Measurements from ENCODE around the gene FBXW9.
"Not testable (repeated sequence)": the region's sequence is repeated elsewhere in the genome, so short reads cannot be mapped to it uniquely, and the experiment has no call there.

Gene FBXW9

GRCh38 chr19:12696366-12697335 lies at the start of gene FBXW9:
TSS of gene FBXW9 (minus strand) at chr19:12696631. CDS start at chr19:12696581, 50 bp downstream.
- DNase-seq = peak; percentile 95 to 98

- no peak for DNase-seq
These were observed 48.9 kb upstream of the FBXW9 start for GRCh38 chr19:12745166-12745897.

- no peak for DNase-seq
These were observed 41.5 kb upstream of the FBXW9 start for GRCh38 chr19:12737835-12738351.

- peak; percentile 70 to 71 for DNase-seq
These were observed 40.8 kb upstream of the FBXW9 start, which contains the start of gene GET3 for GRCh38 chr19:12736995-12737834. TSS of gene GET3 (plus strand) at chr19:12737497. CDS start at chr19:12737506, 9 bp downstream.

GRCh38 chr19:12733369-12734214 lies 37.2 kb upstream of the FBXW9 start:
- peak; percentile 45 to 57 for DNase-seq

GRCh38 chr19:12731337-12731736 lies 34.9 kb upstream of the FBXW9 start:
- no peak for DNase-seq

GRCh38 chr19:12730064-12730463 lies 33.6 kb upstream of the FBXW9 start:
- DNase-seq = no peak

GRCh38 chr19:12727745-12728433 lies 31.5 kb upstream of the FBXW9 start:
- no peak for DNase-seq

DNA sequence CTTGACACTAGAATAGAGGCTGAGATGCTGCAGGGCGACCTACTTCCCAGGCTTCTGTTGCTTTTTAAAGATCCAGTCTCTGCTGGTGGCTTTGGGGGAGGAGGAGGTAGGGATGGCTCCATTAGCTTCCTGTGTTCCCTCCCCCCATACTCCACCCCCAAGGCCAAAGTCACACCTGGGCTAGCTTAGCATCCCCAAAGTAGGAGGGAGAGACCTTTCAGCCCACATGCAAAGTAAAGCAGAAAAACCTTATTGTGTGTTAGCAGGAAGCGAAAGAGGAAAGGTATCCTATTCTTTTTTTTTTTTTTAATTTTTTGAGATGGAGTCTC lies 30.5 kb upstream of the FBXW9 start:
- DNase-seq = no peak

- DNase-seq = not testable (repeated sequence)
These were observed 29.2 kb upstream of the FBXW9 start for GRCh38 chr19:12725612-12726011.

- peak; percentile 74 for DNase-seq
These were observed 27.4 kb upstream of the FBXW9 start, which contains the start of gene TNPO2 for GRCh38 chr19:12723641-12724426. TSS of gene TNPO2 (minus strand) at chr19:12723932. CDS start at chr19:12720977, 2,955 bp downstream.

GRCh38 chr19:12723381-12723640 lies 26.9 kb upstream of the FBXW9 start:
- DNase-seq = no peak

GRCh38 chr19:12722566-12723380 lies 26.3 kb upstream of the FBXW9 start:
- DNase-seq = peak; percentile 81 to 94

DNA sequence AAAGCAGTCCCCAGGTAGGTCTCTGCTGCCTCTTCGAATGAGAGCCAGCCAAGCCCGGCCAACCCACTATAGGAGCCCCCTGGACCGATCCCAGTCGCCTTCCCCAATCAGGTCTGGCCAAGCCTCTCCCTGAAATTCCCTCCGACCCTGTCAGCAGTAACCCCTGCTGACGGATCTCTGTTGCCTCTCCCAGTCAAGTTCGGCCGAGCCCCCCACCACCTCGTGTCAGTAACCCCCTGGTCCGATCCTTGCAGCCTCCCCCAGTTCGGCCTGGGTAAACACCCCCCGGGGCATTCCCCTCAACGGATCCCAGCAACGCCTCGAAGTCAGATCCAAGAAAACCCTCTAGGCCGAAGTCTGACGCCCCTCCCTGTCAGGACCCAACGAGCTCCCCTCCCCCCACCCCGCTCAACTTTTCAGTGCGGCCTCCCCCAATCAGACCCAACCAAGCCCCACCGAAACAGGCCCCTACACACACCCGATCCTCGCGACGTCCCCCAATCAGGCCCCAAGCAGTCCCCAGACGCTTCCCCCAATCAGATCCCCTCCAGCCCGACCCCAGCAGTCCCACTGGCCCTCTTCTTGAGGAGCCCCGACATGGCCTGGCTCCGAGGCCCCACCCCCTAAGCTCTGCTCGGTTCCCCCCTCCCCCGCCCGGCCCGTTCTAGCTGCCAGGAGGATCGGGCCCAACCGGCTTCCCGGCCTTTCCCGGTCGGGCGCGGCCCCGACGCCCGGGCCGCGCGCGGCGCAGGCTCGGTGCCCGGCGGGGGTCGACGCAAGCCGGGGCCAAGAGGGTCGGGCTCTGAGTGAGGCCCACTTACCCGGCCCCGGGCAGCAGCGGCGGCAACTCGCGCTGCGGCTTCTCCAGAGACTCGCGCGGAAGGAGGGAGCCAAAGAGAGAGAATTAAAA lies 25.5 kb upstream of the FBXW9 start:
- peak; percentile 37 to 52 for DNase-seq

DNA sequence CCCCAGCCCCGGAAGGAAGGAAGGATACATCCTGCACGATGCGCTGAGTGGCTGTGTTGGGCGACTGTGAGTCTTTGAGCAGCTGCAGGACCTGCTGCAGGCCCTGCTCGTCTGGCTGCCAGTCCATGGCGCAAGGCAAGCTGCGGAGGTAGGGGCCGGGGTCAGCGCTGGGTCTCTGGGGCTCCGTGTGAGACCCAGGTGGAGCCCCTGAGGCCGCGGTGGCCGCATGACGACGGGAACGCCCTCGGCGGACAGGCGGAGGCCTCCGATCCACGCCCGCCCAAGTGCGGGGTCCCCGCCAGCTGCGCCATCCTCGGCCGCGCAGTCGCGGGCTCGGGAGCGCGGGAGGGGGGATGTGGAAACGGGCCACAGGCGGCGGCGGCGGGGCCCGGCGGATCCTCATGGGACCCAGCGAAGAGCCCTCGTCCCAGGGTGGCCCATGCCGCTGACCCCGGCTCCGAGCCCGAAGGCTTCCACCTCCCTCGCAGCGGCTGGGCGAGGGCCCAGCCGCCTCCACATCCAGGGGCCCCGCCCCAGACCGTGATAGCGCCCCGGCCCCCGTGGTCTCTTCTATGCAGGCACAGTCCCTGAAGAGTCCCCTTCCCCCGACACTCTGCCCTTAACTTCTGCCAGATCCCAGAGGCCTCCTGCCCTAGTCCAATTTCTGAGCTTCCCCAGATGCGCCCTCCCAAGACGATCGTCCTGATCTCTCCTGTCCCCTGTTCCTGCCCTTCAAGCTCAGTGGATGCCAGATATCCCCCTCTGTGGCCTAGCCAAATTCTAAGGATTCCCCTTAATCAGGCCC lies 24.6 kb upstream of the FBXW9 start:
- DNase-seq = no peak

DNA sequence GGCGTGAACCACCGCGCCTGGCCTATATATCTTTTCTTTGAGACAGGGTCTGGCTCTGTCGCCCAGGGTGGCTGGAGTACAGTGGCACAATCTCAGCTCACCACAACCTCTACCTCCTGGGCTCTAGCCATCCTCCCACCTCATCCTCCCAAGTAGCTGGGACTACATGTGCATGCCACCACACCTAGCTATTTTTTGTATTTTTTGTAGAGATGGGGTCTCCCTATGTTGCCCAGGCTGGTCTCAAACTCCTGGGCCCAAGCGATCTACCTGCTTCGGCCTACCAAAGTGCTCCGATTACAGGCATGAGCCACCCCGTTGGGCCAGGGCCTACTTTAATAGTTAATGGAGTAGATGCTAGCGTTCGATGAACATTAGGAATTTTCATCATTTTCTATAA lies 23.9 kb upstream of the FBXW9 start:
- DNase-seq = no peak

DNA sequence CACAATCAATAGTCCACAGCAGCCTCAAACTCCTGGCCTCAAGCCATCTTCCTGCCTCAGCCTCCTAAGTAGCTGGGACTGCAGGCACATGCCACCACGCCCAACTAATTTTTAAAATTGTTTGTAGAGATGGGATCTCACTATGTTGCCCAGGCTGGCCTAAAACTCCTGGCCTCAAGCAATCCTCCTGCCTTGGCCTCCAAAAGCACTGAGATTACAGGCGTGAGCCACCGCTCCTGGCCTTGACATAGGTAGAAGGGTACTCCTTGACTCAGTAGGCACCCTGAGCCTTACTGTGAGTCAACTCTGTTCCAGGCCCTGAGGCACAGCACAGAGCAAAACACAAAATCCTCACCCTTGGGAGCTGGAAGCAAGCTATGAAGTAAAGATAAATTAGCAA lies 19.5 kb upstream of the FBXW9 start:
- DNase-seq = no peak

Data from stimulated activated CD4-positive, alpha-beta T cell treated with anti-CD3 and anti-CD28 coated beads, Interleukin-4, amount 100 ng/mL, for 4 hours (primary cell).